ENCODE measurements around the gene PPP1R13L.

DNA sequence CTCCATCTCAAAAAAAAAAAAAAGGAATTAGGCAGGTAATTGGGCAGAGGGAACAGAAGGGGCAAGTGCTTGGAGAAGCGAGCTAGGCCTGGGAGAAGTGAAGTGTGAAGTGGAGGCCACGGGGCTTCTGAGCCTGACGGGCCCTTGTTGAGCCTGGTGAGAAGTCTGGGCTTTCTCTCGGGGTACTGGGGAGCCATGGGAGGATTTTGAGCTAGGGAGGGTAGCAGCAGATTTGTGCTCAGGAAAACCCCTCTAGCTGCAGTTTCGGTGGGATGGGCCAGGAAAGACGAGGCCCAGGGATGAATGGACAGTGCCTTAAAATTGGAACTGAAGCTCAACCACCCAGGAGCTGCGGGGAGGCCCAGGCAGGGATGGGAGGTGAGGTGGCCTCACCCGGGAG lies 9.6 kb upstream of the PPP1R13L start:
- TF ChIP-seq BACH2 (CRISPR knock-in tag; IDR thresholded peaks at IDR 0.05; ENCODE audit: borderline replicate concordance) (no peak), TOX (CRISPR knock-in tag; IDR thresholded peaks at IDR 0.05; ENCODE audit: borderline replicate concordance) (no peak), CSDC2 (CRISPR knock-in tag; IDR thresholded peaks at IDR 0.05) (no peak), ZC3H10 (CRISPR knock-in tag; IDR thresholded peaks at IDR 0.05) (no peak), ZNF565 (CRISPR knock-in tag; conservative IDR thresholded peaks at IDR 0.05; ENCODE audit: low read depth) (no peak), ZFP30 (CRISPR knock-in tag; IDR thresholded peaks at IDR 0.05) (no peak), ESRRG (CRISPR knock-in tag; IDR thresholded peaks at IDR 0.05) (no peak), TCF4 (CRISPR knock-in tag; IDR thresholded peaks at IDR 0.05; ENCODE audit: borderline replicate concordance) (no peak)
- TF ChIP-seq, protein P1, sequence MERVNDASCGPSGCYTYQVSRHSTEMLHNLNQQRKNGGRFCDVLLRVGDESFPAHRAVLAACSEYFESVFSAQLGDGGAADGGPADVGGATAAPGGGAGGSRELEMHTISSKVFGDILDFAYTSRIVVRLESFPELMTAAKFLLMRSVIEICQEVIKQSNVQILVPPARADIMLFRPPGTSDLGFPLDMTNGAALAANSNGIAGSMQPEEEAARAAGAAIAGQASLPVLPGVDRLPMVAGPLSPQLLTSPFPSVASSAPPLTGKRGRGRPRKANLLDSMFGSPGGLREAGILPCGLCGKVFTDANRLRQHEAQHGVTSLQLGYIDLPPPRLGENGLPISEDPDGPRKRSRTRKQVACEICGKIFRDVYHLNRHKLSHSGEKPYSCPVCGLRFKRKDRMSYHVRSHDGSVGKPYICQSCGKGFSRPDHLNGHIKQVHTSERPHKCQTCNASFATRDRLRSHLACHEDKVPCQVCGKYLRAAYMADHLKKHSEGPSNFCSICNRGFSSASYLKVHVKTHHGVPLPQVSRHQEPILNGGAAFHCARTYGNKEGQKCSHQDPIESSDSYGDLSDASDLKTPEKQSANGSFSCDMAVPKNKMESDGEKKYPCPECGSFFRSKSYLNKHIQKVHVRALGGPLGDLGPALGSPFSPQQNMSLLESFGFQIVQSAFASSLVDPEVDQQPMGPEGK (CRISPR knock-in tag; IDR thresholded peaks at IDR 0.05; ENCODE audit: borderline replicate concordance): no peak
- TF ChIP-seq, protein P2, sequence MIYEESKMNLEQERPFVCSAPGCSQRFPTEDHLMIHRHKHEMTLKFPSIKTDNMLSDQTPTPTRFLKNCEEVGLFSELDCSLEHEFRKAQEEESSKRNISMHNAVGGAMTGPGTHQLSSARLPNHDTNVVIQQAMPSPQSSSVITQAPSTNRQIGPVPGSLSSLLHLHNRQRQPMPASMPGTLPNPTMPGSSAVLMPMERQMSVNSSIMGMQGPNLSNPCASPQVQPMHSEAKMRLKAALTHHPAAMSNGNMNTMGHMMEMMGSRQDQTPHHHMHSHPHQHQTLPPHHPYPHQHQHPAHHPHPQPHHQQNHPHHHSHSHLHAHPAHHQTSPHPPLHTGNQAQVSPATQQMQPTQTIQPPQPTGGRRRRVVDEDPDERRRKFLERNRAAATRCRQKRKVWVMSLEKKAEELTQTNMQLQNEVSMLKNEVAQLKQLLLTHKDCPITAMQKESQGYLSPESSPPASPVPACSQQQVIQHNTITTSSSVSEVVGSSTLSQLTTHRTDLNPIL (CRISPR knock-in tag; IDR thresholded peaks at IDR 0.05; ENCODE audit: low read depth): no peak
